PC-3 (cell line): Measurements from ENCODE around the gene KRT33A. TPM values are rescaled to one million over a fixed set of nuclear protein-coding genes. Genes with fewer than 3 reads are reported as not detected.
"Not testable (repeated sequence)": the region's sequence is repeated elsewhere in the genome, so short reads cannot be mapped to it uniquely, and the experiment has no call there.

Experiments
- ATAC-seq: fragments of 200-7000 bp; cut with Tn5 transposase; 2 replicates; pipeline ENCODE4 v1.9.1; 2020; ENCODE audit warnings: mild to moderate bottlenecking, moderate library complexity
- BruUV-seq: library from RNA; stranded (reverse); fragments of 400-500 nt; replicated peaks from 2 replicates; lab custom pipeline; 2021; lab: Mats Ljungman, UMichigan
- CTCF ChIA-PET: fragments of 300-600 bp; sonication (Branson Sonifier 250); formaldehyde crosslinking; loops from one replicate; lab custom pipeline; 2022; ENCODE audit warnings: antibody characterized with exemption; lab: Charles Lee
- POLR2A ChIA-PET: fragments of 300-600 bp; sonication (Branson Sonifier 250); formaldehyde crosslinking; loops from one replicate; lab custom pipeline; 2022; ENCODE audit warnings: antibody characterized with exemption; ENCODE audit not compliant: unreplicated experiment; lab: Charles Lee
- DNase-seq: peaks from one replicate; pipeline ENCODE4 v3.0.0-alpha.2; 2015
- H2AFZ ChIP-seq: fragments of 300-600 bp; sonication (generic); 2 replicates; pipeline ENCODE4 v1.6.0; 2016; ENCODE audit warnings: antibody characterized with exemption, low read length
- H3F3A ChIP-seq: fragments of 300-600 bp; sonication (generic); one replicate; pipeline ENCODE4 v1.6.0; 2017; ENCODE audit warnings: antibody characterized with exemption, low read length, control low read depth, mild to moderate bottlenecking; ENCODE audit not compliant: unreplicated experiment
- H3K27ac ChIP-seq: fragments of 300-600 bp; sonication (generic); 2 replicates; pipeline ENCODE4 v1.5.1; 2016; ENCODE audit warnings: mild to moderate bottlenecking, low read length
- H3K27me3 ChIP-seq: fragments of 300-600 bp; sonication (generic); 2 replicates; pipeline ENCODE4 v1.6.1; 2016; ENCODE audit warnings: low read length, mixed read lengths
- H3K36me3 ChIP-seq: fragments of 300-600 bp; sonication (generic); 2 replicates; pipeline ENCODE4 v1.6.1; 2016; ENCODE audit warnings: low read depth, mixed run types, low read length, mixed read lengths
- H3K4me1 ChIP-seq: fragments of 300-600 bp; sonication (generic); 2 replicates; pipeline ENCODE4 v1.5.1; 2016; ENCODE audit warnings: low read length; ENCODE audit not compliant: insufficient read depth
- H3K4me2 ChIP-seq: fragments of 300-600 bp; sonication (generic); 2 replicates; pipeline ENCODE4 v1.6.0; 2016; ENCODE audit warnings: low read length
- H3K4me3 ChIP-seq: fragments of 300-600 bp; sonication (generic); 2 replicates; pipeline ENCODE4 v1.5.1; 2016; ENCODE audit warnings: mild to moderate bottlenecking, low read length, mixed read lengths
- H3K79me2 ChIP-seq: fragments of 300-600 bp; sonication (generic); 2 replicates; pipeline ENCODE4 v1.6.1; 2017; ENCODE audit warnings: low read length, mixed read lengths
- H3K9ac ChIP-seq: fragments of 300-600 bp; sonication (generic); 2 replicates; pipeline ENCODE4 v1.6.0; 2016; ENCODE audit warnings: mild to moderate bottlenecking, low read length
- H3K9me2 ChIP-seq: fragments of 300-600 bp; sonication (generic); replicated peaks from 2 replicates; pipeline ENCODE4 v1.6.1; 2016; ENCODE audit warnings: mixed run types, low read length, mixed read lengths
- H3K9me3 ChIP-seq: fragments of 300-600 bp; sonication (generic); 2 replicates; pipeline ENCODE4 v1.6.1; 2016; ENCODE audit warnings: low read length, mixed read lengths
- H4K20me1 ChIP-seq: fragments of 300-600 bp; sonication (generic); 2 replicates; pipeline ENCODE4 v1.6.1; 2016; ENCODE audit warnings: low read length, mixed read lengths
- CTCF ChIP-seq: fragments of 300-600 bp; sonication (generic); conservative IDR thresholded peaks from 2 replicates; pipeline ENCODE4 v1.5.1; 2017; ENCODE audit warnings: antibody characterized with exemption, low read depth, mild to moderate bottlenecking, low read length
- EZH2 ChIP-seq: fragments of 300-600 bp; sonication (generic); IDR thresholded peaks from one replicate; pipeline ENCODE4 v1.6.1; 2017; ENCODE audit warnings: antibody characterized with exemption, mild to moderate bottlenecking, low read length; ENCODE audit not compliant: unreplicated experiment
- EZH2phosphoT487 ChIP-seq: fragments of 300-600 bp; sonication (generic); IDR thresholded peaks from 2 replicates; pipeline ENCODE4 v1.6.1; 2018; ENCODE audit warnings: mild to moderate bottlenecking, antibody characterized with exemption, low read length, borderline replicate concordance
- intact Hi-C: fragments of 100-400 bp; cut with micrococcal nuclease; formaldehyde crosslinking; loops from 2 replicates; pipeline ENCODE4 v1.9.0; 2023
- total RNA-seq: library from RNA; depleted of rRNA; stranded (reverse); fragments of >200 nt; gene quantifications from 2 replicates; pipeline ENCODE4 v1.2.3, GENCODE V29; 2014

The KRT33A gene
- total RNA-seq, 1 experiment from 2014 or later: not detected

- H3K36me3 ChIP-seq: no peaks in the 10 kb centered on the region
- no peak for DNase-seq
- no peak overlapping the region for H3K9ac ChIP-seq
- no peaks in the 10 kb centered on the region for H3F3A ChIP-seq
- no peak for ATAC-seq
- no TSS peak for BruUV-seq
- H3K9me2 ChIP-seq: no peaks in the 10 kb centered on the region
- no peak overlapping the region for H3K4me2 ChIP-seq
- TF ChIP-seq EZH2: no peak
- no peak for TF ChIP-seq CTCF
- TF ChIP-seq EZH2phosphoT487: no peak
- ChIA-PET POLR2A (no interaction called here), CTCF (no interaction called here)
- H3K4me3 ChIP-seq: no peak overlapping the region
- H3K9me3 ChIP-seq: no peaks in the 10 kb centered on the region
- H4K20me1 ChIP-seq: no peaks in the 10 kb centered on the region
- H3K79me2 ChIP-seq: no peaks in the 10 kb centered on the region
- no peak overlapping the region for H2AFZ ChIP-seq
- intact Hi-C loops: no loop called here
- H3K27me3 ChIP-seq: no peaks in the 10 kb centered on the region
- peaks cover 14% of the 10 kb centered on the region; the same call in 1 of the 2 replicates for H3K4me1 ChIP-seq
- no peak overlapping the region for H3K27ac ChIP-seq
Observed at GRCh38 chr17:41395611-41396010, 45.0 kb upstream of the KRT33A start.

GRCh38 chr17:41395044-41395443, 44.4 kb upstream of the KRT33A start:
- H3K9me3 ChIP-seq, ATAC-seq, H3K9ac ChIP-seq, CTCF ChIA-PET, H3K27ac ChIP-seq, H4K20me1 ChIP-seq, H3K36me3 ChIP-seq, H3K4me2 ChIP-seq, POLR2A ChIA-PET, H3K79me2 ChIP-seq, H2AFZ ChIP-seq, DNase-seq, H3K4me3 ChIP-seq, H3K9me2 ChIP-seq, BruUV-seq, H3F3A ChIP-seq, intact Hi-C loops, H3K27me3 ChIP-seq: not testable (repeated sequence)
- peaks cover 14% of the 10 kb centered on the region; the same call in 1 of the 2 replicates for H3K4me1 ChIP-seq

- ChIA-PET POLR2A (no interaction called here), CTCF (no interaction called here)
- Histone ChIP-seq H3K27ac (no peak overlapping the region), H3K4me1 (peaks cover 14% of the 10 kb centered on the region; the same call in 1 of the 2 replicates), H3K36me3 (no peaks in the 10 kb centered on the region), H3K79me2 (no peaks in the 10 kb centered on the region), H4K20me1 (no peaks in the 10 kb centered on the region), H3K27me3 (no peaks in the 10 kb centered on the region), H3F3A (no peaks in the 10 kb centered on the region), H3K9me2 (no peaks in the 10 kb centered on the region), H3K4me3 (no peak overlapping the region), H3K9ac (no peak overlapping the region), H3K9me3 (no peaks in the 10 kb centered on the region), H2AFZ (no peak overlapping the region), H3K4me2 (no peak overlapping the region)
- BruUV-seq: no TSS peak
- intact Hi-C loops: no loop called here
- DNase-seq (peak; percentile 34), ATAC-seq (no peak)
- TF ChIP-seq CTCF: no peak
- no peak for TF ChIP-seq EZH2phosphoT487
- no peak for TF ChIP-seq EZH2
Observed at GRCh38 chr17:41394254-41394996, 43.8 kb upstream of the KRT33A start.
